HG02642 (cell line): Measurements from ENCODE around the gene STAT6.

Source experiments
- ATAC-seq: cut with Tn5 transposase; IDR thresholded peaks from one replicate; pipeline ENCODE4 v1.9.1; 2021; ENCODE audit warnings: mild to moderate bottlenecking; ENCODE audit not compliant: unreplicated experiment, poor library complexity

STAT6 gene

GRCh38 chr12:57146961-57147944 is 36.1 kb upstream of the STAT6 start, which contains the start of gene LRP1-AS:
LRP1-AS (minus strand) TSS chr12:57147619.
- ATAC-seq: no peak

DNA sequence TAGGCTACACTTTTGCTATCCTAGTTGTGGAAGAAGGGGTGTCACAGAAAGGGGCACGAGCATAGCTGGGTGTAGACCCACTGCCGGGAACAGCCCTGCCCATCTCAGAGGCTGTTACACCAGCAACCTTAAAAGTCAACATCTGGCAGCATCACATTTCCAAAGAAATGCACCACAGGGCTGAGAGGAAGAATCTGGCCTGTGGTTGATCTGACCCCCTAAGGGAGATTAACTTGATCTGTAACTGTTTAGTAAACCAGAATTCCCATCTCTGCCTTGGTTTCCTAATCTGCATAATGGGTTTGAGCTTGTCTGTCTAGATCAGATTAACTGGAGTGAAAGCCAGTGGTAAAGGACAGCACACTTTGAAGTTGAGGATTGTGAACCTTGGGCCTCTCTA is 34.9 kb upstream of the STAT6 start:
- ATAC-seq: no peak

GRCh38 chr12:57145460-57146059 is 34.4 kb upstream of the STAT6 start:
- no peak for ATAC-seq

- ATAC-seq: no peak
Measured at GRCh38 chr12:57143454-57143853, 32.3 kb upstream of the STAT6 start.

GRCh38 chr12:57142727-57143126 is 31.6 kb upstream of the STAT6 start:
- no peak for ATAC-seq

GRCh38 chr12:57142121-57142520 is 31.0 kb upstream of the STAT6 start:
- ATAC-seq: no peak

DNA sequence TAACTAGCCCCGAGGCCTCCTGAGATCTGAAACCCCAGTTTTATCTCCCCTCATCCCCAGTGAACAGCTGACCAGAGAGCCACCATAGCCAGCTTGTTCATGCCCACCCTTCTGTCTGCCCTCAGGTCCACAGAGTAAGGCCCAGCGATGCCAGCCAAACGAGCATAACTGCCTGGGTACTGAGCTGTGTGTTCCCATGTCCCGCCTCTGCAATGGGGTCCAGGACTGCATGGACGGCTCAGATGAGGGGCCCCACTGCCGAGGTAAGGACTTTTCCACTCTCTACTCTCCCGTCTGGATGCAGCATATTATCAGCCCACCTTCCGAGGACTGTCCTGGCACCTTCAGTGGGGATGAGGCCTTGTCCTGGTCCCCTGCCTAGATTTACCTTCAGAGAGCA is 30.1 kb upstream of the STAT6 start:
- no peak for ATAC-seq

- no peak for ATAC-seq
Measured at GRCh38 chr12:57139796-57140649, 28.9 kb upstream of the STAT6 start.

DNA sequence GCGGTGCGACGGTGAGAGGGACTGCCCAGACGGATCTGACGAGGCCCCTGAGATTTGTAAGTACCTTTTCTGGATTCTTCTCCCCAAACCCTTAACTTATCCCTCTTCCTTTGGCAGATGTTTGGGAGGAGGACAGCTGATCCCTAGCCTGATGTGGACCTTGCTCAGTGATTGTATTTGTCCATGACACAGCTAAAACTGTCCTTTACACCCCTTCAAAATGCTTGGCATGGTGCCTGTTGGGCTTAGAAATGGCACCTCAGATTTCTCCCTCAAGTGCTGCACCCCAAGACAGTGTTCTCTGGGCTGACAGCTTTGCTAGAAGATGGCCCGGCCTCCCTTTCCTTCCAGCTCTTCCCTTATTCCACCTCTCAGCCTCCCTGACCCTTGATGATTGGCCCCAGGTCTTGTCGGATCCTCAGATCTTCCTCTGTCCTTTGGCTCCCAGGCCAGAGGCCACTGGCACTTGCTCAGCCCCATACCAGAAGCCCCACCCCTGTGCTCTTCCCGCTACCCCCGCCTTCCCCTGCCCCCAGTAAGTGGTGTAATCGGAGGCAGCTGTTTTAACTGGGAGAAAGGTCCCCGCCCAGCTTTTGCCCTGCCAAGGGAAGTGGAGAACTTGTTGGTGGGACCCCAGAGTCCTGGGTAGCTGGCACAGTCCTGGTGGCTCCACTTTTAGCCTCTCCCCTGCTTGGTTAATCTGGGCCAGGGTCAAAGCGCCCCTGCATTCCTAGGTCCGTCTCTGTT is 27.5 kb upstream of the STAT6 start:
- ATAC-seq: no peak

- no peak for ATAC-seq
Measured at GRCh38 chr12:57135527-57136326, 24.6 kb upstream of the STAT6 start.

- no peak for ATAC-seq
Measured at GRCh38 chr12:57134949-57135348, 23.8 kb upstream of the STAT6 start.

DNA sequence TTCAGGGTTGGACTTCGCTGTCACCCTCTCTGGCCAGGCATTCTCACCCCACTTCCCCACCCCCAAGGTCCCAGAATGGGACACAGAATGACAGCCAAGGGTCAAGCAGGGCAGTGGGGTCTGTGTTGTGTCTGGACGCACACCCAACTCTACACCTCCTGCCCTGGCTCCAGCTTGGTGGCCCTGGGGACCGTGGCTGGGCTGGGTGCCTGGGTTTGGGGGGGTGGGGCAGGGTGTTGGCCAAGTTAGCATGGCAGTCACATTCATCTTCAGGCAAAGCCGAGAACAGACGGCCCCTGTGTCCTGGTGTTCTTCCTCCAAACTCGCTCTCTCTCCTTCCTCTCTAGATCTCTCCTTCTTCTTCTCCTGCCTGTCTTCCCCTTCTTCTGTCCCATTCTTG is 22.8 kb upstream of the STAT6 start:
- no peak for ATAC-seq

GRCh38 chr12:57133013-57133569 is 21.9 kb upstream of the STAT6 start:
- ATAC-seq: no peak

DNA sequence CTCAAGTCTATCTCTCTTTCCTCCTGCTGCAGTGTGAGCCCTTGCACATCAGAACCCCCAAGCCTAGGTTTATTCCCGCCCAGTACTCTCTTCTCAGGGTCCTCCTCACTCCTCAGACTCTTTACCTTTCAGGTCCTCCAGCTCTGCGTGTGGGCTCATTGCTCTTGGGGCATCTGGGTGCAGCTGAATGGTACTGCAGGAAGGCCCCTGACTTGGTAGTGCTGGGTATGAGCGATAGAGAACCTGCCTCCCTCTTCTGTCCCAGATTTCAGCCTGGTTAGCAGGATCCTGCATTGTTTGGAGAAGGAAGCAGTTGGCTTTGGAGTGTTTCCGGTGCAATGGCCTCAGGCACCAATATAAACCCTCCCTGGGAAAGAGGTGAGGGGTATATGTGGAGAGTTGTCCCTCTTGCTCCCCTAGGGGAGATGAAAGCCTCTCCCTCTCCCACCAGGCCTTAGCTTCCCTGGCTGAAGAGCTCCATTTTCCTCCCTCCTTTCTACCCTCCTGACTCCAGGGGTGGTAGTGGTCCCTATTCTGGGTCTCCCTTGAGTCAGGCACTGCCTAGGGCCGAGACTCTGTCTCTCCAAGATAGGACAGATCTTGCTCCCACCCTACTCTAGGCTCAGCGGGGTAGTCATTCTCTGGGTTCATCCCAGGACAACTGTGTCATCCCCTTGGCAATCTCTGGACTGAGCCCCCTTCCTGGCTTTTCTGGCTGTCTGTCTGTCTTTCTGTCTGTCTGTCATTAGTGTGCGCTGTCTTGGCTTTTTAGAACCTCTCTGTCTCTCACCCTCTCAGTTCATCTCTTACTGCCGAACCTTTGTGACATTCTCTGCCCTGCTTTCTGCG is 21.0 kb upstream of the STAT6 start:
- ATAC-seq: no peak

DNA sequence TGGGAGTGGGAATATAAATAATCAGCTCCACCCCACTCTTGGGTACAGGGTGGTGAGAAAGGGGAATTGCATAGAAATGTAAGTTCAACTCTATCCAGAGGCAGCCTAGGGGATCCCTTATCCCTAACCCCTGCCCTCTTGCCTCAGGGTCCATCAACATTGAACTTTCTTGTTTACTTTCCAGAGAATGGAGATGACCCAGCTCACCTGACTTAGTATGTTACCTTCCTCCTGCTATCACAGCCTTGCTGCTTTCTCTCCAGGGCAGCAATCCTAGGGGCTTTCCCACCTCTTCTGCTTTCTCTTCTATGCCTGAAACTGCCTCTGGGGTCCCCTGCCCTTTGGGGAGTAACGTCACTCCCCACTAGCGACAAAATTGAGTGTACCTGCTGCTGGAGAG is 19.8 kb upstream of the STAT6 start:
- no peak for ATAC-seq

GRCh38 chr12:57129889-57130288 is 18.7 kb upstream of the STAT6 start:
- no peak for ATAC-seq

DNA sequence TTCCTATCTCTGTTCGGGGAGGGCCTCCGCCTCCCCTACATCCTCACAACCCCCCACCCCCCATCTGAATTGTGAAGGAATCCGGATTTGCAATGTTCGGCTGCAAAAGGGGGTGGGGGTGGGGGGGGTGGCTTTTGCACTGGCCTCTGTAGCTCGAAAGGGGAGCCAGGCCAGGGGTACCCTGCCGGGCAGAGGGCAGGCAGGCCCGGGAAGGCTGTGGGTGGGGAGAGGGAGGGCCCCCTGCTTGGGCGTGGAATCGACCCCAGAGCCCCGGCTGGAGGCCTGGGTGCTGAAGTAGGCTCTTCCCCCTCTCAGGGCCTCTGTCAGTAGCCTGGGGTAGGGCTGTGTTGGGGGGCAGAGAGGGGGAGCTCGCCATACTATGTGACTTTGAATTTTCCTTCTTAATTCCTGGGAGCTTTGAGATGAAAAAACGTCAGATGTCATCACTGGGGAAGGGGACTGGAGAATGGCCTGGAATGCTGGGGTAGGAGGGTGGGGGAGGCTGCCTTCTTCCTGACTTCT is 18.2 kb upstream of the STAT6 start:
- ATAC-seq: no peak
